ENCODE measurements around the gene NTSR1.

NTSR1 gene

DNA sequence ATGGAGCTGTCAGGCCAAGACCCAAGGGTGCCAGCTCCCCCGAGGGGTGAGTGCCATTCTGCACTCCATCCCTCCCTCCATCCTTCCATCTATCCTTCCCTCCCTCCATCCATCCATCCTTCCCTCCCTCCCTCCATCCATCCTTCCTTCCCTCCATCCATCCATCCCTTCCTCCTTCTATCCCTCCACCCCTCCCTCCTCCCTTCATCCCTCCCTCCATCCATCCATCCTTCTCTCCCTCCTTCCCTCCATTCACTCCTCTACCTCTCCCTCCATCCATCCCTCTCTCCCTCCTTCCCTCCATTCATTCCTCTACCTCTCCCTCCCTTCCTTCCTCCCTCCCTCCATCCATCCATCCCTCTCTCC, 46.3 kb downstream of the NTSR1 start:
- DNase-seq (ENCODE audit: insufficient read length, low spot score) = no peak
- no peak for FAIRE-seq
- TF ChIP-seq POLR2A (IDR thresholded peaks at IDR 0.05; ENCODE audit: low read depth, low read length) (no peak), TAF1 (IDR thresholded peaks at IDR 0.05; ENCODE audit: low read depth, low read length) (no peak), SPI1 (IDR thresholded peaks at IDR 0.05; ENCODE audit: low read depth, low read length) (no peak), POLR2AphosphoS5 (IDR thresholded peaks at IDR 0.05; ENCODE audit: low read depth, low read length) (no peak), POU2F2 (IDR thresholded peaks at IDR 0.05; ENCODE audit: low read depth, low read length) (no peak), PAX5 (IDR thresholded peaks at IDR 0.05; ENCODE audit: insufficient read depth, low read length, severe bottlenecking) (no peak)

DNA sequence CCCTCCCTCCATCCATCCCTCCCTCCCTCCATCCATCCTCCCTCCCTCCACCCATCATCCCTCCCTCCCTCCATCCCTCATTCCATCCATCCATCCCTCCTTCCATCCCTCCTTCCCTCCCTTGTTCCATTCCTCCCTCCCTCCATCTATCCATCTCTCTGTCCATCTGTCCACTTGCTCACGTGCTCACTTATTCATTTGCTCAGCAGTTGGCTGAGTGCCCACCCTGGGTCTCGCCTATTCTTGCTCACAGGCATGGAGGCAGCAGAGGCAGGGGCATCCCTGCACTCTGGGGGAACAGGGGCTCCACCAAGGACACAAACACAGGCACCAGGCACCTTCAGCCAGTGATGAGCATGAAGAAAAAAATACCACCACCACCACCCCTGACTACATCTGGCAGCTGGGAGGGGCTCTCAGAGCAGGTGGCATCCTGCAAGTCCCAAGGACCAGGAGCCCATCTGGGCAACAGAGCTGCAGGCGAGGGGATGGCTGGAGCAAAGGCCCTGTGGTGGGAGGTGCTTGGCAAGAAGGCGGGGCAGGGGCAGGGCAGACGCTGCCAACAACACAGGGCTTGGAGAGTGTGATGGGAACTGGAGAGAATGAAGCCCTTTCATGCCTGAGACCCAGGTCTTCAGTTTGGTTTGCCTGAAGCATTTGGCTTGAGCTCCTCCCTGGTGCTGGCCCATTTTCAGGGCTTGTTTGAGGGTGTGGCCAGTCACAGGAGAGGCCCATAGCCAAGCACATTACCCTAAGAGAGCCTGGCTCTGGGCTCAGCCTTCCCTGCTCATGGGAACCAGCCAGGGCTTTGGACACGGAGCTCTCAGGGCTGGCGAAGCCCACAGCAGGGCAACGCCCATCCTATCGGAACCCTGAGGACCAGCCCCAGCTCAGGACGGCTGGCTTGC, 47.4 kb downstream of the NTSR1 start:
- no peak for FAIRE-seq

DNA sequence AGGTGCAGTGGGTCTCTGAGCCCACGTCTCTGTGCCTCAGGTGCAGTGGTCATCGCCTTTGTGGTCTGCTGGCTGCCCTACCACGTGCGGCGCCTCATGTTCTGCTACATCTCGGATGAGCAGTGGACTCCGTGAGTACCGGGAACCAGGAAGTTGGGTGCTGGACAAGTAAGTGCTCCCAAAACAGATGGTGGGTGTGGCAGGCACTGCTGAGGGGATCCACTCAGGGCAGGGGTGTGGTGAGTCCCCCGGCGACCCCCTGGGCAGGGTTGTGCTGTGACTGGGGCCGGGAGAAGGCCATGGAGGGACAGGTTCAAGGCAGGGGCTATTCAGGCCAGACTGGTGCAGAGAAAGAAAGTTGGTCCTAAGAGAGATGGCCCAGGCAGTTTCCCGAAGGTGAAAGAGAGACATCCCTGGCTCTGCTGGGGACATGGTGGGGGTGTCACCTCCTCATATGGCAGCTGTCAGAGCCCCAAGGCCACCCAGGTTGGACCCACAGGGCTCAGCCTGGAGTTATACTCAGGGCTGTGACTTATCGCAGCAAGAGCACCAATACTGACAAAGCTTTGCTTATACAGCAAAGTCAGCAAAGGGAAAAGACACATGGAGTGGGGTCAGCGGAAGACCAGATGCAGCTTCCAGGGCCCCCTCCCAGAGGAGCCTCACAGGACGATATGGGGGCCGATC, 49.7 kb downstream of the NTSR1 start:
- TF ChIP-seq POLR2AphosphoS5 (IDR thresholded peaks at IDR 0.05; ENCODE audit: low read depth, low read length) = no peak
- no peak for TF ChIP-seq TAF1 (IDR thresholded peaks at IDR 0.05; ENCODE audit: low read depth, low read length)
- TF ChIP-seq POU2F2 (IDR thresholded peaks at IDR 0.05; ENCODE audit: low read depth, low read length) = no peak
- TF ChIP-seq PAX5 (IDR thresholded peaks at IDR 0.05; ENCODE audit: insufficient read depth, low read length, severe bottlenecking) = no peak
- TF ChIP-seq SPI1 (IDR thresholded peaks at IDR 0.05; ENCODE audit: low read depth, low read length) = no peak
- TF ChIP-seq POLR2A (IDR thresholded peaks at IDR 0.05; ENCODE audit: low read depth, low read length) = no peak
- no peak for FAIRE-seq
- DNase-seq (ENCODE audit: insufficient read length, low spot score) = no peak

More for the DNA sequence above, 47.4 kb downstream of the NTSR1 start:
- TF ChIP-seq TAF1 (IDR thresholded peaks at IDR 0.05; ENCODE audit: low read depth, low read length) (no peak), POLR2AphosphoS5 (IDR thresholded peaks at IDR 0.05; ENCODE audit: low read depth, low read length) (no peak), SPI1 (IDR thresholded peaks at IDR 0.05; ENCODE audit: low read depth, low read length) (no peak), POLR2A (IDR thresholded peaks at IDR 0.05; ENCODE audit: low read depth, low read length) (no peak), POU2F2 (IDR thresholded peaks at IDR 0.05; ENCODE audit: low read depth, low read length) (no peak), PAX5 (IDR thresholded peaks at IDR 0.05; ENCODE audit: insufficient read depth, low read length, severe bottlenecking) (no peak)
- DNase-seq (ENCODE audit: insufficient read length, low spot score) = no peak

DNA sequence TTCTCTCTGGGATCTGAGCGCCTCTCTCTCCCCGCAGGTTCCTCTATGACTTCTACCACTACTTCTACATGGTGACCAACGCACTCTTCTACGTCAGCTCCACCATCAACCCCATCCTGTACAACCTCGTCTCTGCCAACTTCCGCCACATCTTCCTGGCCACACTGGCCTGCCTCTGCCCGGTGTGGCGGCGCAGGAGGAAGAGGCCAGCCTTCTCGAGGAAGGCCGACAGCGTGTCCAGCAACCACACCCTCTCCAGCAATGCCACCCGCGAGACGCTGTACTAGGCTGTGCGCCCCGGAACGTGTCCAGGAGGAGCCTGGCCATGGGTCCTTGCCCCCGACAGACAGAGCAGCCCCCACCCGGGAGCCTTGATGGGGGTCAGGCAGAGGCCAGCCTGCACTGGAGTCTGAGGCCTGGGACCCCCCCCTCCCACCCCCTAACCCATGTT, 51.4 kb downstream of the NTSR1 start:
- FAIRE-seq = no peak
- DNase-seq (ENCODE audit: insufficient read length, low spot score) = no peak
- no peak for TF ChIP-seq TAF1 (IDR thresholded peaks at IDR 0.05; ENCODE audit: low read depth, low read length)
- TF ChIP-seq PAX5 (IDR thresholded peaks at IDR 0.05; ENCODE audit: insufficient read depth, low read length, severe bottlenecking) = no peak
- no peak for TF ChIP-seq POU2F2 (IDR thresholded peaks at IDR 0.05; ENCODE audit: low read depth, low read length)
- TF ChIP-seq POLR2AphosphoS5 (IDR thresholded peaks at IDR 0.05; ENCODE audit: low read depth, low read length) = no peak
- TF ChIP-seq SPI1 (IDR thresholded peaks at IDR 0.05; ENCODE audit: low read depth, low read length) = no peak

DNA sequence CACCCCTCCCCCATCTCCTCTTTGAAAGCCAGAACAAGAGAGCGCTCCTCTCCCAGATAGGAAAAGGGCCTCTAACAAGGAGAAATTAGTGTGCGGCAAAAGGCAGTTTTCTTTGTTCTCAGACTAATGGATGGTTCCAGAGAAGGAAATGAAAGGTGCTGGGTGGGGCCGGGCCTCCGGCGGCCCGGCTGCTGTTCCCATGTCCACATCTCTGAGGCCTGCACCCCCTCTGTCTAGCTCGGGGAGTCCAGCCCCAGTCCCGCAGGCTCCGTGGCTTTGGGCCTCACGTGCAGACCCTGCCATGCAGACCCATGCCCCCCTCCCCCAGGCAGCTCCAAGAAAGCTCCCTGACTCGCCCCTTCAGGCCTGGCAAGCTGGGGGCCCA, 51.8 kb downstream of the NTSR1 start:
- TF ChIP-seq PAX5 (IDR thresholded peaks at IDR 0.05; ENCODE audit: insufficient read depth, low read length, severe bottlenecking) (no peak), TAF1 (IDR thresholded peaks at IDR 0.05; ENCODE audit: low read depth, low read length) (no peak)
- DNase-seq (ENCODE audit: insufficient read length, low spot score) (no peak), FAIRE-seq (no peak)

DNA sequence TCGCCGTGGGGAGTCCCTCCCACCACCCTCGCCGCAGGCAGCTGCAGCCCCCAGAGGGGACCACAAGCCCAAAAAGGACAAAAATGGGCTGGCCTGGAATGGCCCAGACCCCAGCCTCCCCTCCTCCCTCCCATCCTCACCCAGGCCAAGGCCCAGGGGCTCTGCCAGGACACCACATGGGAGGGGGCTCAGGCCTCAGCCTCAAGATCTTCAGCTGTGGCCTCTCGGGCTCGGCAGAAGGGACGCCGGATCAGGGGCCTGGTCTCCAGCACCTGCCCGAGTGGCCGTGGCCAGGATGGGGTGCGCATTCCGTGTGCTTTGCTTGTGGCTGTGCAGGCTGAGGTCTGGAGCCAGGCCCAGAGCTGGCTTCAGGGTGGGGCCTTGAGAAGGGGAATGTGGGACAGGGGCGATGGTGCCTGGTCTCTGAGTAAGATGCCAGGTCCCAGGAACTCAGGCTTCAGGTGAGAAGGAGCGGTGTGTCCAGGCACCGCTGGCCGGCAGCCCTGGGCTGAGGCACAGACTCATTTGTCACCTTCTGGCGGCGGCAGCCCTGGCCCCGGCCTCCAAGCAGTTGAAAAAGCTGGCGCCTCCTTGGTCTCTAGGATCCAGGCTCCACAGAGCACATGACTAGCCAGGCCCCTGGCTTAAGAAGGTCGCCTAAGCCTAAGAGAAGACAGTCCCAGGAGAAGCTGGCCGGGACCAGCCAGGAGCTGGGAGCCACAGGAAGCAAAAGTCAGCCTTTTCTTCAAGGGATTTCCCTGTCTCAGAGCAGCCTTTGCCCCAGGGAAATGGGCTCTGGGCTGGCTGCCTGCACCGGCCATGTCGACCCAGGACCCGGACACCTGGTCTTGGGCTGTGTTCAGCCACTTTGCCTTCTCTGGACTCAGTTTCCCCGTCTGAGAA, 52.5 kb downstream of the NTSR1 start:
- TF ChIP-seq POLR2A (IDR thresholded peaks at IDR 0.05; ENCODE audit: low read depth, low read length) (no peak), POU2F2 (IDR thresholded peaks at IDR 0.05; ENCODE audit: low read depth, low read length) (no peak), POLR2AphosphoS5 (IDR thresholded peaks at IDR 0.05; ENCODE audit: low read depth, low read length) (no peak), SPI1 (IDR thresholded peaks at IDR 0.05; ENCODE audit: low read depth, low read length) (no peak), PAX5 (IDR thresholded peaks at IDR 0.05; ENCODE audit: insufficient read depth, low read length, severe bottlenecking) (no peak), TAF1 (IDR thresholded peaks at IDR 0.05; ENCODE audit: low read depth, low read length) (no peak)
- FAIRE-seq (no peak), DNase-seq (ENCODE audit: insufficient read length, low spot score) (no peak)

DNA sequence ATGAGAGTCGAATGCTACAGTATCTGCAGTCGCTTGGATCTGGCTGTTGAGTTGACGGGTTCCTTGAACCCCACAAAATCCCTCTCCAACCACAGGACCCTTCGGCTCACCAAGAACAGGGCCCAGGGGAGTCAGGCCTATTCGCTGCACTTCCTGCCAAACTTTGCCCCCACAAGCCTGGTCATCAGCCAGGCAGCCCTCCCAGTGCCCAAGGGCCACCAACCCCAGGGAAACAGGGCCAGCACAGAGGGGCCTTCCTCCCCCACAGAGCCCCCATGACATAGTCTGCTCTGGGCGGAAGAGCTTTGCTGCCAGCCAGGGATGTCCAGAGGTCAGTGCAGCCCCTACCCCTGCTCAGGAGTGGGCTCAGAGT, 53.1 kb downstream of the NTSR1 start:
- FAIRE-seq (no peak), DNase-seq (ENCODE audit: insufficient read length, low spot score) (no peak)
- TF ChIP-seq SPI1 (IDR thresholded peaks at IDR 0.05; ENCODE audit: low read depth, low read length) (no peak), POLR2A (IDR thresholded peaks at IDR 0.05; ENCODE audit: low read depth, low read length) (no peak), POU2F2 (IDR thresholded peaks at IDR 0.05; ENCODE audit: low read depth, low read length) (no peak), PAX5 (IDR thresholded peaks at IDR 0.05; ENCODE audit: insufficient read depth, low read length, severe bottlenecking) (no peak), POLR2AphosphoS5 (IDR thresholded peaks at IDR 0.05; ENCODE audit: low read depth, low read length) (no peak), TAF1 (IDR thresholded peaks at IDR 0.05; ENCODE audit: low read depth, low read length) (no peak)

DNA sequence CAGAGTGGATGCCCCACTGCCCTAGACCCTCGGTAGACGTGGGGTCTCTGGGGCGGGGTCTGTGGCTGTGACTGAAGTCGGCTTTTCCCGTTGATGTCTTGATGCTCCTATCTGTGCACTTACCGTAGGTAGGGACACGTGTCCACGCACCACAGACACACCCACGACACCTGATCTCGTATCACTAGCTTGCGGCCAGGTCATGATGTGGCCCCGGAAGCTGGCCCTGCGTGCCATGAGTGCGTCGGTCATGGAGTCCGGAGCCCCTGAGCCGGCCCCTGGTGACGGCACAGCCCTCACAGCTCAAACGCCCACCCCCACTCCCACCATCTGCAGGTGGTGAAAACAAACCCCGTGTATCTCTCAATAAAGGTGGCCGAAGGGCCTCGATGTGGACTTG, 53.7 kb downstream of the NTSR1 start:
- no peak for TF ChIP-seq PAX5 (IDR thresholded peaks at IDR 0.05; ENCODE audit: insufficient read depth, low read length, severe bottlenecking)
- TF ChIP-seq POLR2AphosphoS5 (IDR thresholded peaks at IDR 0.05; ENCODE audit: low read depth, low read length) = no peak
- TF ChIP-seq POU2F2 (IDR thresholded peaks at IDR 0.05; ENCODE audit: low read depth, low read length) = no peak
- no peak for TF ChIP-seq POLR2A (IDR thresholded peaks at IDR 0.05; ENCODE audit: low read depth, low read length)
- no peak for TF ChIP-seq SPI1 (IDR thresholded peaks at IDR 0.05; ENCODE audit: low read depth, low read length)
- TF ChIP-seq TAF1 (IDR thresholded peaks at IDR 0.05; ENCODE audit: low read depth, low read length) = no peak
- DNase-seq (ENCODE audit: insufficient read length, low spot score) = no peak
- no peak for FAIRE-seq

Measured in GM12891 (cell line).